Measurements from ENCODE around the gene ATP5PD. TPM values are rescaled to one million over a fixed set of nuclear protein-coding genes. Genes with fewer than 3 reads are reported as not detected.

Gene ATP5PD
- total and polyA plus RNA-seq, 2 of the 13 experiments (the other 11 are each of a cell fraction or from before 2014, with no cell fraction given): 158 to 428 TPM

GRCh38 chr17:75077072-75077495 is 30.3 kb upstream of the ATP5PD start (continued):
- peak; percentile 54 for TF ChIP-seq THAP11 (CRISPR knock-in tag; IDR thresholded peaks at IDR 0.05)
- no peak for TF ChIP-seq SMAD9 (CRISPR knock-in tag; IDR thresholded peaks at IDR 0.05)
- TF ChIP-seq CENPT (CRISPR knock-in tag; IDR thresholded peaks at IDR 0.05; ENCODE audit: low read depth): no peak
- TF ChIP-seq PLSCR1 (CRISPR knock-in tag; IDR thresholded peaks at IDR 0.05; ENCODE audit: borderline replicate concordance): no peak
- no peak for TF ChIP-seq TRAFD1 (CRISPR knock-in tag; IDR thresholded peaks at IDR 0.05; ENCODE audit: borderline replicate concordance)
- no peak for TF ChIP-seq NBN (conservative IDR thresholded peaks at IDR 0.05)
- TF ChIP-seq YY1 (IDR thresholded peaks at IDR 0.05; ENCODE audit: insufficient read depth, insufficient replicate concordance, low read depth, low read length): peak; percentile 18
- TF ChIP-seq JARID2 (CRISPR knock-in tag; IDR thresholded peaks at IDR 0.05; ENCODE audit: insufficient replicate concordance): peak; percentile 29
- no peak; the same call in 1 of the 2 replicates for TF ChIP-seq ZIK1 (CRISPR knock-in tag; IDR thresholded peaks at IDR 0.05; ENCODE audit: borderline replicate concordance, low read depth)
- TF ChIP-seq ZNF615 (CRISPR knock-in tag; IDR thresholded peaks at IDR 0.05; ENCODE audit: borderline replicate concordance): no peak
- peak; percentile 31; the same call in 1 of the 2 replicates for TF ChIP-seq TAF1 (CRISPR knock-in tag; IDR thresholded peaks at IDR 0.05)
- no peak for TF ChIP-seq HNRNPUL1 (IDR thresholded peaks at IDR 0.05; ENCODE audit: low read depth, low read length)
- 0 out of 2 replicates have a peak, but pooled peaks have one; percentile 25 for TF ChIP-seq ZNF225 (CRISPR knock-in tag; IDR thresholded peaks at IDR 0.05)
- TF ChIP-seq ZSCAN9 (CRISPR knock-in tag; IDR thresholded peaks at IDR 0.05; ENCODE audit: borderline replicate concordance): peak; percentile 72; the same call in 1 of the 2 replicates
- TF ChIP-seq PCBP2 (optimal IDR thresholded peaks at IDR 0.05; ENCODE audit: low read depth, low read length, poor library complexity, severe bottlenecking): no peak
- no peak for TF ChIP-seq ZFAT (CRISPR knock-in tag; conservative IDR thresholded peaks at IDR 0.05)
- no peak for TF ChIP-seq NRL (CRISPR knock-in tag; IDR thresholded peaks at IDR 0.05; ENCODE audit: borderline replicate concordance)
- peak; percentile 69; the same call in 1 of the 2 replicates for TF ChIP-seq CBX5 (CRISPR knock-in tag; IDR thresholded peaks at IDR 0.05; ENCODE audit: borderline replicate concordance)
- TF ChIP-seq SP140L (CRISPR knock-in tag; IDR thresholded peaks at IDR 0.05; ENCODE audit: borderline replicate concordance): no peak
- TF ChIP-seq FIP1L1 (IDR thresholded peaks at IDR 0.05; ENCODE audit: borderline replicate concordance, insufficient read depth, low read depth, low read length): no peak
- peak; percentile 17; the same call in 1 of the 2 replicates for TF ChIP-seq MIXL1 (CRISPR knock-in tag; IDR thresholded peaks at IDR 0.05)
- no peak for TF ChIP-seq EHMT2 (IDR thresholded peaks at IDR 0.05; ENCODE audit: borderline replicate concordance, low read depth, low read length)
- TF ChIP-seq ZFX (CRISPR knock-in tag; IDR thresholded peaks at IDR 0.05; ENCODE audit: low read depth): peak; percentile 10
- no peak for TF ChIP-seq ZNF678 (CRISPR knock-in tag; IDR thresholded peaks at IDR 0.05)
- no peak for TF ChIP-seq LRRFIP1 (CRISPR knock-in tag; conservative IDR thresholded peaks at IDR 0.05)
- TF ChIP-seq MTF1 (CRISPR knock-in tag; IDR thresholded peaks at IDR 0.05): no peak
- no peak for TF ChIP-seq ZNF724P (CRISPR knock-in tag; IDR thresholded peaks at IDR 0.05; ENCODE audit: borderline replicate concordance)
